ENCODE results near the gene DGKD.

Gene DGKD

GRCh38 chr2:233430081-233430480 lies 75.8 kb downstream of the DGKD start:
- intact Hi-C loops (cut with DNase I) = loop anchor here (10.0 kb wide), 1 partner anchor 75 kb away; the partner anchor contains the start of gene DGKD
- no peak for DNase-seq

- intact Hi-C loops (cut with DNase I) = loop anchor here (10.0 kb wide), 1 partner anchor 76 kb away; the partner anchor contains the start of gene DGKD
- DNase-seq = no peak
Observed at GRCh38 chr2:233430651-233431050, 76.4 kb downstream of the DGKD start.

GRCh38 chr2:233433029-233433428 lies 78.7 kb downstream of the DGKD start:
- no peak for DNase-seq
- intact Hi-C loops (cut with DNase I) = loop anchor here (10.0 kb wide), 1 partner anchor 78 kb away; the partner anchor contains the start of gene DGKD

GRCh38 chr2:233433794-233434193 lies 79.5 kb downstream of the DGKD start:
- intact Hi-C loops (cut with DNase I) = loop anchor here (10.0 kb wide), 1 partner anchor 79 kb away; the partner anchor contains the start of gene DGKD
- peak in 3 of 42 donors; percentile 7 to 19 (median 12) for DNase-seq

GRCh38 chr2:233434666-233435330 lies 80.5 kb downstream of the DGKD start:
- intact Hi-C loops (cut with DNase I) = loop anchor here (10.0 kb wide), 1 partner anchor 80 kb away; the partner anchor contains the start of gene DGKD
- DNase-seq = peak in 3 of 42 donors; percentile 8 to 41 (median 23)

- intact Hi-C loops (cut with DNase I) = loop anchor here (10.0 kb wide), 1 partner anchor 81 kb away; the partner anchor contains the start of gene DGKD
- DNase-seq = peak in 4 of 42 donors; percentile 4 to 21 (median 16)
Observed at GRCh38 chr2:233435436-233436190, 81.3 kb downstream of the DGKD start.

- DNase-seq = peak in 3 of 42 donors; percentile 2 to 25 (median 11)
- intact Hi-C loops (cut with DNase I) = loop anchor here (10.0 kb wide), 1 partner anchor 81 kb away; the partner anchor contains the start of gene DGKD
Observed at GRCh38 chr2:233436191-233436581, 81.9 kb downstream of the DGKD start.

- peak in 4 of 42 donors; percentile 2 to 35 (median 26) for DNase-seq
- intact Hi-C loops (cut with DNase I) = loop anchor here (10.0 kb wide), 1 partner anchor 82 kb away; the partner anchor contains the start of gene DGKD
Observed at GRCh38 chr2:233436691-233437438, 82.6 kb downstream of the DGKD start.

GRCh38 chr2:233437439-233437955 lies 83.2 kb downstream of the DGKD start:
- intact Hi-C loops (cut with DNase I) = loop anchor here (10.0 kb wide), 1 partner anchor 83 kb away; the partner anchor contains the start of gene DGKD
- DNase-seq = peak in 1 of 42 donors; percentile 24

GRCh38 chr2:233438573-233439147 lies 84.4 kb downstream of the DGKD start:
- intact Hi-C loops (cut with DNase I) = loop anchor here (10.0 kb wide), 1 partner anchor 84 kb away; the partner anchor contains the start of gene DGKD
- peak in 2 of 42 donors; percentile 23 to 36 for DNase-seq

GRCh38 chr2:233439191-233439590 lies 84.9 kb downstream of the DGKD start:
- peak; percentile 52 to 94 (median 81) for DNase-seq
- intact Hi-C loops (cut with DNase I) = loop anchor here (10.0 kb wide), 1 partner anchor 84 kb away; the partner anchor contains the start of gene DGKD

GRCh38 chr2:233440314-233440713 lies 86.0 kb downstream of the DGKD start:
- DNase-seq = peak in 4 of 42 donors; percentile 22 to 37 (median 32)
- intact Hi-C loops (cut with DNase I) = loop anchor here (10.0 kb wide), 1 partner anchor 156 kb away; no protein-coding TSS in a partner anchor

GRCh38 chr2:233440714-233441113 lies 86.4 kb downstream of the DGKD start:
- peak in 3 of 42 donors; percentile 1 to 20 (median 15) for DNase-seq
- intact Hi-C loops (cut with DNase I) = loop anchor here (10.0 kb wide), 1 partner anchor 156 kb away; no protein-coding TSS in a partner anchor

GRCh38 chr2:233441161-233442027 lies 87.1 kb downstream of the DGKD start:
- DNase-seq = peak in 6 of 42 donors; percentile 6 to 29 (median 10)
- intact Hi-C loops (cut with DNase I) = loop anchor here (10.0 kb wide), 1 partner anchor 157 kb away; no protein-coding TSS in a partner anchor

GRCh38 chr2:233442028-233442310 lies 87.7 kb downstream of the DGKD start:
- intact Hi-C loops (cut with DNase I) = loop anchor here (10.0 kb wide), 1 partner anchor 157 kb away; no protein-coding TSS in a partner anchor

GRCh38 chr2:233443511-233444183 lies 89.4 kb downstream of the DGKD start:
- intact Hi-C loops (cut with DNase I) = loop anchor here (10.0 kb wide), 1 partner anchor 159 kb away; no protein-coding TSS in a partner anchor

More at GRCh38 chr2:233442028-233442310, 87.7 kb downstream of the DGKD start:
- DNase-seq = peak in 4 of 42 donors; percentile 2 to 21 (median 12)

More at GRCh38 chr2:233443511-233444183, 89.4 kb downstream of the DGKD start:
- DNase-seq = peak; percentile 65 to 92 (median 80)

All from head of caudate nucleus (tissue), 42 donors.